Measurements from ENCODE around the gene BCAS3.

- TF ChIP-seq GATA2 (IDR thresholded peaks at IDR 0.05; ENCODE audit: low read depth, low read length) (no peak), GATA3 (IDR thresholded peaks at IDR 0.05; ENCODE audit: low read depth, low read length) (no peak)
Measured at GRCh38 chr17:61294286-61294685, 616.6 kb downstream of the BCAS3 start.

Measured in SH-SY5Y (cell line).